Stimulated activated CD8-positive, alpha-beta memory T cell treated with anti-CD3 and anti-CD28 coated beads, Interleukin-7, amount 100 ng/mL, for 4 hours (primary cell): ENCODE data around the gene CRABP2.

Experiments used
- DNase-seq, 2 donors: peaks; one replicate each; pipeline ENCODE4 v3.0.0-alpha.2; 2020; ENCODE audit warnings: low read depth in 2 of 2

The CRABP2 gene

DNA sequence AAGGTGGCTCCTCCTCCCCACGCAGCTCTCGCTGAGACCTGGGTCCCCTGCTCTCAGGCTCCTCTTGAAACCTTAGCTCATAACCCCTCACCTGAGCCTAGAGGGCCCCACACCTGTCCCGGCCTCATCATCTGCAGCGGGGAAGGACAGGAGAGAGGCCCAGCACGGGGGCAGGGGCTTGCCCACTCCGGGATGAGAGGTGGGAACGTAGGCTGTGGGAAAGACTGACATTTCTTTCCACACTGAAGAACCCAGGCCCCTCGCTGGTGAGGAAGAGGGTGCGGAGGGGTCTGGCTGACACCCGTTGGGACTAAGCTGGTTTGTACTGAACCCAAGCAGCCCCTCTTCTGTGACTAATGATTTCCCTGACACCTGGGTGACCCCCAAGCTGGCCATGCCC lies 14.2 kb downstream of the CRABP2 start:
- no peak for DNase-seq

DNA sequence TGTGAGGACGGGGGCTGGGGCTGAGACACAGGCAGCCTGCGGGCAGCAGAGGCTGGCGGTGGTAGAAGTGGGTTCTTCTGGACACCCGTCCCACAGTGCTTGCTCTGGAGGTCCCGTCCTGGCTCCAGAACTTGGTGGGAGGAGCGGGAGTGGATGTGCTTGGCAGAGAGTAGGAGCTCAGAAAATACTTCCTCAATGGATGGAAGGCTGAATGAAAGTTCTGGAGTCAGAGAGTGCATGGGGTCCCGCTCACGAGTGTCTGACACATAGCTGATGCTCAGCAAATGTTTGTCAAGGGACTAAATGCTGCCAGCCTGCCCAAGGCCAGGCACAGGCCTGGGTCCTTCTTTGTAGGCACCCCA lies 14.7 kb downstream of the CRABP2 start:
- DNase-seq, result no peak

GRCh38 chr1:156689953-156690674 lies 15.3 kb downstream of the CRABP2 start:
- no peak for DNase-seq

DNA sequence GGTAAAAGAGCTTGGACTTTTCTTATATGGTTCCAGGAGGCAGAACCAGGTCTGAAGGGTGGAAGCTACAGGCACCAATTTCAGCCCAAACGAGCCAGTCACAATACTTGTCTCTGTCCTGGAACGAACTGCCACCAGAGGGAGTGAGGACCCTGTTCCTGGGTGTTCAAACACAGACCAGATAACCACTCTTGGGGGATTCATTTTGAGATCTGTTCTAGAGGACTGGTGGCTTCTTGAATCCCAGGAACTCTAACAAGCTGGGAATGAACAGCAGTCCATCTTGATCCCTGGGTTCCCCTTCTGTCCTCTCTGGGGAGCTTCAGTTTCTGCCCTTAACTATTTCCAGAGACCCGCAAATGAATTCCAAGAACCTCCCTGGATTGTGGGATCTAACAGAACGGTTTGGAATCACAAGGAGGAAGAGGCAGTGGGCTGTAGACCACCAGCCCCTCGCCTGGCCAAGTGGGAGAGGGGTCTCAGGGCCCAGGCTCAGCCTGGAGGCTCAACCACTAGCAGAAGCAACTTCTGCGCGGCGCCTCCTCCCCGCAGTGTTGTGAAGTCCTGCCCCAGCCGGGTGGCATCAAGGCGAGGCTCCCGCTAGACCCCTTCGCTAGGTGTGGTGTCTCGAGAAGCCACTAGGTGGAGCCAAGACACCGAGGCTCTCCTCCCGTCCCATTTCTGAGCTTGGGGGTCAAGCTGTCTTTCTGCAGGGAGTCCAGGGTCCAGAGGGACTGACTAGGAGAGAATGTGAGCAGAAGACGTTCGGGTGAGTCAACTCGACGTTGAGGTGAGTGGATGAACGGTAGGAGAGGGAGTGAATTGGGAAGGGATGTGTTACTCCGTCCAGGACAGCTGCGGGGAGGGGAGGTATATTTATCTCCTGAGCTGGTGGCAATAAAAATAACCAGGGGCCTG lies 16.1 kb downstream of the CRABP2 start:
- DNase-seq, result peak; percentile 58 to 62

GRCh38 chr1:156684227-156684782 lies 21.1 kb downstream of the CRABP2 start:
- no peak for DNase-seq

GRCh38 chr1:156682166-156682890 lies 23.1 kb downstream of the CRABP2 start:
- no peak for DNase-seq

DNA sequence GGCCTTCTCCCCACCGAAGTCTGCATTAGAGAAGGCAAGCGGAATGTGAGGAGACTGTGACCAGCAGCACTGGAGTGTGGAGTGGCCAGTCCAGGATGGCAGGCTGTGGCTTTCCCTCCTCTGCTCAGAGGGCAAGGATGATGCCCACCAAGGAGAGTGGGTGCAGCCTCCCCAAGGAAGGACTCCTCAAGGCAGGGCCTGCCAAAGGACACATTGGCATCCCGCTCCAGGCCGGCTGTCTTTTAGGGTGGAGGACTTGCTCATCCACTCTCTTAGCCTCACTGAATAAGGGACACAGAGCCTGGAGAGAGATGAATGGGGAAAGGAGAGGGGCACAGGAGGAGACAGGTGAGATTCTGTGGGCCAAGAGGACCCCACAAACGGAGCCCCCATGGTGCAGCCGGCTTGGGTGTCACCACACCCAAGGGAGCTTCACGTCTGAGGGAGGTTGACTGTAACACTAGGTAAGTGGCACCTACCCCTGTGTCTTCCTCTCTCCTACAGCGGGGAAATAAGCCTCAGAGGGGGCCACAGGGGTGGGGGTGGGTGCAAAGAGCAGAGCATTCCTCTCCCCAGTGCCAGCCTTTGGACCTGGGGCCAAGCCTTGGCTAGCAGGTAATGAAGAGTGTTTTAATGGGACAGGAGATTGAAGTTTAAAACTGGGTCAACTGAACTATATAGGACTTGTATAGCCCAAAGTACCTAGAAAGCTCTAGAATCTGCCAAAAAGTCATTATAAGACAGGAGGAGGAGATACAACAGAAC lies 24.0 kb downstream of the CRABP2 start:
- no peak for DNase-seq

DNA sequence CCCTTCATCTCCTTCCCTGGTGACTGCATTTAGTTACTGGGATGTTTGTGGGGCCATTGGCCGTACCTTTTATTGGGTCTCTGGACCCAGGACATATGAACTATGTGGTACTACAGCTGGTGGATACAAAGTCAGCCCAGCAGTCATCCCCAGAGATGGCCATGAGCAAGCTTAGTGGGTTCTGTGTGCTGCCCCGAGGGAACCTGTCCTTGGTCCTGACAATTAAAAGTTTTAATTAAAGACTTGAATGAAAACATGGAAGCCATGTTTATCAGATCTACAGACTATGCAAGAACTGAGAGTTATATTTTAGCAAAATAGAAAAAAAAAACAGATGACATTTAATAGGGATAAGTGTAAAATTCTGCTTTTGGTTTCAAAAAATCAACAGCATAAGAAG lies 25.3 kb downstream of the CRABP2 start:
- DNase-seq, result no peak

DNA sequence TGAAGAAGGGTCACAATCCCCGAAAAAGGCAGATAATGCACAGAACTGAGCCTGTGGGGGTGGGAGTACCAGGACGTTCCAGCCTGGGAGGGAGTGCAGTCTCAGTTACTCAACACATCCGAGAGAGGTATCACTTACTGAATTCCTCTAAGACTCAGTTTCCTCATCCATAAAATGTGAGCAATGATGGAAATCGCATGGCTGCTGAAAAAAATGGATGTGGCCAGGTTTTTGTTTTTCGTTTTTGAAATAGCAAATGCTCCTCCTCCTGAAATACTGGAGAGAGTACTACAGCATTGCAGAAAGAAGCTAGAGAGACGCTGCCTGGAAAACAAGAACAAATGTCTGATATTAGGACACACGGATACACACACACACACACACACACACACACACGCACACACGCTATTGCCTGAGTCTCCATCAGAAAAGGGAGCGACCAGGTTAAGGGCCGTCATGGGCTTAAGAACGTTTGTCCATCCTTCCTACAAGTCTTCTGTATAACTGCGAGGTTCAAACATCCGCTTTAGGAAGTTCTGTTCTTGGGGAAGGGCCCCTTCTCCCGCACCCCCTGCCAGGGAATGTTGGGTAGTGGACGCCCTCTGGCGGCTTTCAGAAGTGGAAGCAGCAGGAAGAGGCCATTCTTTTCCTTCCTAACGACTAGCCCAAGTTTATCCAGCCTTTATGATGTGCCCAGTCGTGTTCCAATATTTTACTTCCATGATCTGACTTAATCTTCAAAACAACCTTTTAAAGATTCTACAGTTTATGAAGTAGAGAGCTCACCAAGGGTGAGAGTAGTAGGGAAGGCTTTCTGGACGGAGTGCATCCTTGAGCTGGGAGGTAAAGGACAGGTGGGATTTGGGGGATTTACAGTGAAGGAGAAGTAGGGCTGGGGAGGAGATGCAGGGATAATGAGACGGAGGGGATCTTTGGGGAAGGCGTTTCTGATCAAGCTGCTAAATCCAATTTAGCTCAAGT lies 27.5 kb downstream of the CRABP2 start:
- DNase-seq, result no peak

GRCh38 chr1:156676820-156677615 lies 28.4 kb downstream of the CRABP2 start, which contains the start of gene NES:
Gene NES (minus strand): TSS chr1:156677407. CDS start chr1:156677264, 143 bp downstream.
- DNase-seq, result no peak

- DNase-seq, result no peak
Observed at GRCh38 chr1:156676114-156676819, 29.1 kb downstream of the CRABP2 start.

DNA sequence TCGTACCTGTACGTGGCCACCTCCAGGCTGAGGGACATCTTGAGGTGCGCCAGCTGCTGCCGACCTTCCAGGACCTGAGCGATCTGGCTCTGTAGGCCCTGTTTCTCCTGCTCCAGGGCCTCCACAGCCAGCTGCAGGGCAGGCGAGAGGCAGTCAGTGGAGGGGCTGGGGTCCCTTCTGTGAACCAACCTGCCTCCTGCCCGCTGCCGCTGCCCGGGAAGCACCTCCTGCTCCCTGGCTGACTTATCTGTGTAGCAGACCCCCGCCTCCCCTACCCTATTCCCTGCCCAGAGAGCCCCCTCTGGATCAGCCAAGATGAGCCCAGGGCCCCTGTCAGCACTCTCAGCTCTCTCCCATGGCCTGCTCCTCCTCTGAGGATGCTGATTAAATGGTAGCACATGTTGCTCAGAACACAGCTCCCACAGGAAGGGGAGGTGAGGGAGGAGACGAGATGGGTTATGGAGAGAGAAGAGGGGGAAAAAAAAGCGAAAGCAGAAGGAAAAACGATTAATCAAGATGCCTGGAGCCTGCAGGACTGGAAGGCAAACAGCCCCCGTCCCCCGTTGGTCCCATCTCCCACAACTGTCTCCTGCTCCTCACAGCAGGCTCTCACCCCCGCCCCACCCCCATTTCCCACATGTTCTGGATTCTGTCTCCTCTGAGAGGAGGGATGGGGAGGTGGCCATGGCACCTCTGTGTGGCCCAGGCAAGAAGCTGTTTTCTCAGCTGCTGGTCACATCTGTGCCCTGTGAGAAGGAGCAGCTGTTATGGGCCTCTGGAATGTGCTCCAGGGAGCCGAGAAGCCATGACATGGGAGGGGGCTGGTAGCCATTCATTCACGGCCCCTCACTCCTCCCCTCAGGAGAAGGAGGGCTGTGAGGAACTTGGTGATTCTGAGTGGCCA lies 29.9 kb downstream of the CRABP2 start:
- no peak for DNase-seq

- DNase-seq, result no peak
Observed at GRCh38 chr1:156673387-156674121, 31.8 kb downstream of the CRABP2 start.

GRCh38 chr1:156671804-156672203 lies 33.6 kb downstream of the CRABP2 start:
- DNase-seq, result no peak

DNA sequence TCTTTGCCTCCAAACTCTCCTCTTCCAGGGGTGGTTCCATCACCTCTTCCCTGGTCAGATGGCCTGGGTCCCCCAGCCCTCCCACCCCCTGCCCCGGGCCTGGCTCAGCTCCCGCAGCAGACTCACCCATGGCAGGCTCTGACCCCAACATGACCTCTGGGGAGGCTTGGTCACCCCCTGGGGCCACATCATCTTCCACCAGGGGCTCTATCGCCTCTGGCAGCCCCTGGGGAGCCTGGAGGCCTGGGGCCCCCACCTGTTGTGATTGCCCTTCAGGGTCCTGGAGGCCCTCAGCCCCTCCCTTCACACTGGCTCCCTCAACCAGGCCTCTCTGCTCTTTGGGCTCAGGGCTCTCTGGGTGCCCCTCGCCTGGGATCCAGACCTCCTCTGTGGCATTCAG lies 34.6 kb downstream of the CRABP2 start:
- DNase-seq, result no peak

GRCh38 chr1:156670359-156670758 lies 35.0 kb downstream of the CRABP2 start:
- no peak for DNase-seq

DNA sequence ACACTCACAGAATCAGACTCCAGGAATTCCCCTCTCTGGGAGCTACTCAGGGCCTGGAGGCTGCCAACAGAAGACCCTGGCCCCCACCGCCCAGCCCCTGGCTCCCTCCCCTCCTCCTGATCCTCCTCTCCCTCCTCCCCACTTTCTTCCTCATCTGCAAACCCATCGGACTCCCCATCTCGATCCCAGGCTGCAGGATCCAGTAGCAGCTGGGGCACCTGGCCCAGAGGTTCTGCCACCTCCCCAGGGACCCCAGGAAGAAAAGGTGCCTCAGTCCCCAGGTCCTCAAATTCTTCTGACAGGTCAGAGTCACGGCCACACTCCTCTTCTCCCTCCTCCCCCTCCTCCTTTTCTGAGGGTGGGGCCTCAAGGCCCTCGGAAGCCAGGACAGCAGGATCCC lies 35.6 kb downstream of the CRABP2 start:
- no peak for DNase-seq
